MM.1S (cell line): ENCODE data around the gene RPA4.
"Not testable (repeated sequence)": the region's sequence is repeated elsewhere in the genome, so short reads cannot be mapped to it uniquely, and the experiment has no call there.

ENCODE experiments used
- CTCF ChIP-seq: fragments of 300-600 bp; sonication (generic); IDR thresholded peaks from 2 replicates; pipeline ENCODE4 v1.5.1; 2016; ENCODE audit warnings: antibody characterized with exemption, low read length, mixed read lengths
- EZH2phosphoT487 ChIP-seq: fragments of 300-600 bp; sonication (generic); IDR thresholded peaks from 2 replicates; pipeline ENCODE4 v1.6.1; 2018; ENCODE audit warnings: antibody characterized with exemption, low read length

GRCh38 chrX:96841866-96842265 lies 41.8 kb upstream of the RPA4 start:
- not testable (repeated sequence) for TF ChIP-seq CTCF, EZH2phosphoT487
